ENCODE results near the gene TOLLIP.
"Not testable (repeated sequence)": the region's sequence is repeated elsewhere in the genome, so short reads cannot be mapped to it uniquely, and the experiment has no call there.

Gene TOLLIP

DNA sequence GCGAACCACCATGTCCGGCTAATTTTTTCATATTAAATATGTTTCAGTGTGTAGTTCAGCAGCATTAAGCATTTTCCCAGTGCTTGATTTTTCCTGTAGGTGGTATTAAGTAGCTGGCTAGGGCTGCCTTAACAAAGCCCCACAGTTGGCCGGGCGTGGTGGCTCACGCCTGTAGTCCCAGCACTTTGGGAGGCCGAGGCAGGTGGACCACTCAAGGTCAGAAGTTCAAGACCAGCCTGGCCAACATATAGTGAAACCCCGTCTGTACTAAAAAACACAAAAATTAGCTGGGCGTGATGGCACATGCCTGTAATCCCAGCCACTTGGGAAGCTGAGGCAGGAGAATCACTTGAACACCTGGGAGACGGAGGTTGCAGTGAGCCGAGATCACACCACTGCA is 33.5 kb upstream of the TOLLIP start:
- H3K27me3 ChIP-seq (ENCODE audit: insufficient read depth, poor library complexity, severe bottlenecking), result peaks cover 3% of the 10 kb centered on the region
- no peak for DNase-seq (ENCODE audit: low read depth in 1 of 2, low spot score in 1 of 2)
- no peak overlapping the region for H3K4me3 ChIP-seq (replicated peaks; ENCODE audit: insufficient read depth, low read length)

DNA sequence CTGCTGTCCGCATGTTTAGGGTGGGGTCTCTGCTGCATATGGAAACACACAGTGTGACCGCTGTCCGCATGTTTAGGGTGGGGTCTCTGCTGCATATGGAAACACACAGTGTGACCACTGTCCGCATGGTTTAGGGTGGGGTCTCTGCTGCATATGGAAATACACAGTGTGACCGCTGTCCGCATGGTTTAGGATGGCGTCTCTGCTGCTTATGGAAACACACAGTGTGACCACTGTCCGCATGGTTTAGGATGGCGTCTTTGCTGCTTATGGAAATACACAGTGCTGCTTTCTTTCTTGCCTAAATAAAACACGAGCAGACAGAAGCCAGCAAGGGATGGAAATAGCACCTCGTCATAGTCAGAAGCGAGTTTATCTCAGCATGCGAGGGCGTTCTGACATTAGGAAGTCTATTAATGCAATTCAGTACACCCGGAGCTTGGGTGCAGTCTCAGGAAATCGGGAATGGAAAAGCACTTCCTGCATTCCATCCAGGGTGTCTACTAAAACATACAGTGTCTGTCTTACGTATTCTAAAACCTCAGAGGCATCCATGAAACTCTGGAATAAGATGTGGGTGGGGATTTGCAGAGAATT is 32.6 kb upstream of the TOLLIP start:
- Histone ChIP-seq H3K27me3 (ENCODE audit: insufficient read depth, poor library complexity, severe bottlenecking) (peaks cover 3% of the 10 kb centered on the region), H3K27ac (replicated peaks) (no peak overlapping the region), H3K4me3 (replicated peaks; ENCODE audit: insufficient read depth, low read length) (no peak overlapping the region)
- TF ChIP-seq SPI1 (IDR thresholded peaks at IDR 0.05; ENCODE audit: borderline replicate concordance, low read depth) (no peak), GABPA (IDR thresholded peaks at IDR 0.05; ENCODE audit: low read depth) (no peak), POLR2AphosphoS5 (IDR thresholded peaks at IDR 0.05; ENCODE audit: low read depth) (no peak)
- TF ChIP-seq, protein P1, sequence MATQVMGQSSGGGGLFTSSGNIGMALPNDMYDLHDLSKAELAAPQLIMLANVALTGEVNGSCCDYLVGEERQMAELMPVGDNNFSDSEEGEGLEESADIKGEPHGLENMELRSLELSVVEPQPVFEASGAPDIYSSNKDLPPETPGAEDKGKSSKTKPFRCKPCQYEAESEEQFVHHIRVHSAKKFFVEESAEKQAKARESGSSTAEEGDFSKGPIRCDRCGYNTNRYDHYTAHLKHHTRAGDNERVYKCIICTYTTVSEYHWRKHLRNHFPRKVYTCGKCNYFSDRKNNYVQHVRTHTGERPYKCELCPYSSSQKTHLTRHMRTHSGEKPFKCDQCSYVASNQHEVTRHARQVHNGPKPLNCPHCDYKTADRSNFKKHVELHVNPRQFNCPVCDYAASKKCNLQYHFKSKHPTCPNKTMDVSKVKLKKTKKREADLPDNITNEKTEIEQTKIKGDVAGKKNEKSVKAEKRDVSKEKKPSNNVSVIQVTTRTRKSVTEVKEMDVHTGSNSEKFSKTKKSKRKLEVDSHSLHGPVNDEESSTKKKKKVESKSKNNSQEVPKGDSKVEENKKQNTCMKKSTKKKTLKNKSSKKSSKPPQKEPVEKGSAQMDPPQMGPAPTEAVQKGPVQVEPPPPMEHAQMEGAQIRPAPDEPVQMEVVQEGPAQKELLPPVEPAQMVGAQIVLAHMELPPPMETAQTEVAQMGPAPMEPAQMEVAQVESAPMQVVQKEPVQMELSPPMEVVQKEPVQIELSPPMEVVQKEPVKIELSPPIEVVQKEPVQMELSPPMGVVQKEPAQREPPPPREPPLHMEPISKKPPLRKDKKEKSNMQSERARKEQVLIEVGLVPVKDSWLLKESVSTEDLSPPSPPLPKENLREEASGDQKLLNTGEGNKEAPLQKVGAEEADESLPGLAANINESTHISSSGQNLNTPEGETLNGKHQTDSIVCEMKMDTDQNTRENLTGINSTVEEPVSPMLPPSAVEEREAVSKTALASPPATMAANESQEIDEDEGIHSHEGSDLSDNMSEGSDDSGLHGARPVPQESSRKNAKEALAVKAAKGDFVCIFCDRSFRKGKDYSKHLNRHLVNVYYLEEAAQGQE (IDR thresholded peaks at IDR 0.05; ENCODE audit: insufficient replicate concordance, low read depth), result no peak
- TF ChIP-seq, protein P2, sequence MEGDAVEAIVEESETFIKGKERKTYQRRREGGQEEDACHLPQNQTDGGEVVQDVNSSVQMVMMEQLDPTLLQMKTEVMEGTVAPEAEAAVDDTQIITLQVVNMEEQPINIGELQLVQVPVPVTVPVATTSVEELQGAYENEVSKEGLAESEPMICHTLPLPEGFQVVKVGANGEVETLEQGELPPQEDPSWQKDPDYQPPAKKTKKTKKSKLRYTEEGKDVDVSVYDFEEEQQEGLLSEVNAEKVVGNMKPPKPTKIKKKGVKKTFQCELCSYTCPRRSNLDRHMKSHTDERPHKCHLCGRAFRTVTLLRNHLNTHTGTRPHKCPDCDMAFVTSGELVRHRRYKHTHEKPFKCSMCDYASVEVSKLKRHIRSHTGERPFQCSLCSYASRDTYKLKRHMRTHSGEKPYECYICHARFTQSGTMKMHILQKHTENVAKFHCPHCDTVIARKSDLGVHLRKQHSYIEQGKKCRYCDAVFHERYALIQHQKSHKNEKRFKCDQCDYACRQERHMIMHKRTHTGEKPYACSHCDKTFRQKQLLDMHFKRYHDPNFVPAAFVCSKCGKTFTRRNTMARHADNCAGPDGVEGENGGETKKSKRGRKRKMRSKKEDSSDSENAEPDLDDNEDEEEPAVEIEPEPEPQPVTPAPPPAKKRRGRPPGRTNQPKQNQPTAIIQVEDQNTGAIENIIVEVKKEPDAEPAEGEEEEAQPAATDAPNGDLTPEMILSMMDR (IDR thresholded peaks at IDR 0.05; ENCODE audit: insufficient read depth, low read length), result no peak
- no peak for DNase-seq (ENCODE audit: low read depth in 1 of 2, low spot score in 1 of 2)

More for the DNA sequence above, 33.5 kb upstream of the TOLLIP start:
- TF ChIP-seq, protein P2 (IDR thresholded peaks at IDR 0.05; ENCODE audit: insufficient read depth, low read length), result no peak
- TF ChIP-seq SPI1 (IDR thresholded peaks at IDR 0.05; ENCODE audit: borderline replicate concordance, low read depth), result no peak
- TF ChIP-seq, protein P1 (IDR thresholded peaks at IDR 0.05; ENCODE audit: insufficient replicate concordance, low read depth), result no peak
- TF ChIP-seq POLR2AphosphoS5 (IDR thresholded peaks at IDR 0.05; ENCODE audit: low read depth), result no peak
- TF ChIP-seq GABPA (IDR thresholded peaks at IDR 0.05; ENCODE audit: low read depth), result no peak
- H3K27ac ChIP-seq (replicated peaks), result no peak overlapping the region

DNA sequence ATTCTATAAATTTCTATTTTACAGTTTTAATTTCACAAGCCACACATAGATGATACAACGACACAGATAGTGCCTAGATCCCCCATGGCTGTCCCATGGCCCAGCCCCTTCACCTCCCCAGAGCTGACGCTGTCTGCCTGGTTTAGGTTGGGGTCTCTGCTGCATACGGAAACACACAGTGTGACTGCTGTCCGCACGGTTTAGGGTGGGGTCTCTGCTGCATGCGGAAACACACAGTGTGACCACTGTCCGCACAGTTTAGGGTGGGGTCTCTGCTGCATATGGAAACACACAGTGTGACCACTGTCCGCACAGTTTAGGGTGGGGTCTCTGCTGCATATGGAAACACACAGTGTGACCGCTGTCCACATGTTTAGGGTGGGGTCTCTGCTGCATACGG is 31.8 kb upstream of the TOLLIP start:
- H3K27ac ChIP-seq (replicated peaks); DNase-seq (ENCODE audit: low read depth in 1 of 2, low spot score in 1 of 2); H3K4me3 ChIP-seq (replicated peaks; ENCODE audit: insufficient read depth, low read length); H3K27me3 ChIP-seq (ENCODE audit: insufficient read depth, poor library complexity, severe bottlenecking): not testable (repeated sequence)

DNA sequence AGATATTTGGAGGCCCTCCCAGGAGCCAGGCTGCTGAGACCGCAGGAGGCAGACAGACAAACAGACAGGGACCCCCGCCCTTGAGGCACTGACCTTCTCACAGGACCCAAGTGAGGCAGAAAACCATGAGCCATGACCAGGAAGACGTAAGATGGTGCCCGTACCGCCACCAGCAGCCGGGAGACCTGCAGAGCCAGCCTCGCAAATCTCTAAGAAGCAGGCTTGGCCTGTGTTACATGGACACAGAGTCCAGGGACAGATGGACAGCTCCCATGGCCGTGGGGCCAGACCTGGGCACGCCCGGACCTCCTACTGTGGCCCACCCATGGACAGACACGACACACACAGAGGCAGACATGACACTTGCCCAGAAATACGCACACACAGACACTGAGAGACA is 30.7 kb upstream of the TOLLIP start:
- Histone ChIP-seq H3K27ac (replicated peaks) (no peak overlapping the region), H3K27me3 (ENCODE audit: insufficient read depth, poor library complexity, severe bottlenecking) (peaks cover 3% of the 10 kb centered on the region), H3K4me3 (replicated peaks; ENCODE audit: insufficient read depth, low read length) (no peak overlapping the region)
- TF ChIP-seq SPI1 (IDR thresholded peaks at IDR 0.05; ENCODE audit: borderline replicate concordance, low read depth) (no peak), POLR2AphosphoS5 (IDR thresholded peaks at IDR 0.05; ENCODE audit: low read depth) (no peak), GABPA (IDR thresholded peaks at IDR 0.05; ENCODE audit: low read depth) (no peak)
- TF ChIP-seq, protein P1 (IDR thresholded peaks at IDR 0.05; ENCODE audit: insufficient replicate concordance, low read depth), result no peak
- DNase-seq (ENCODE audit: low read depth in 1 of 2, low spot score in 1 of 2), result no peak
